WTC11 (cell line): ENCODE data around the gene GLT1D1.

Experiments
- ATF2 ChIP-seq: sonication (generic); formaldehyde crosslinking; IDR thresholded peaks from 2 replicates; pipeline ENCODE4 v1.8.1; 2022; ENCODE audit warnings: low read depth, missing genetic modification reagents, borderline replicate concordance
- ATF3 ChIP-seq: sonication (generic); formaldehyde crosslinking; conservative IDR thresholded peaks from 2 replicates; pipeline ENCODE4 v1.8.1; 2022; ENCODE audit warnings: mild to moderate bottlenecking, missing genetic modification reagents
- CTCF ChIP-seq: fragments of 200-600 bp; IDR thresholded peaks from 2 replicates; pipeline ENCODE4 v1.8.0; 2022; ENCODE audit warnings: antibody characterized with exemption
- EMX1 ChIP-seq: fragments of 250-450 bp; sonication (Bioruptor Pico); IDR thresholded peaks from 2 replicates; pipeline ENCODE4 v1.8.0; 2021; ENCODE audit warnings: mild to moderate bottlenecking
- ESRRA ChIP-seq: sonication (generic); formaldehyde crosslinking; IDR thresholded peaks from 2 replicates; pipeline ENCODE4 v1.8.1; 2022; ENCODE audit warnings: mild to moderate bottlenecking, missing genetic modification reagents, borderline replicate concordance
- MLX ChIP-seq: sonication (generic); formaldehyde crosslinking; IDR thresholded peaks from 2 replicates; pipeline ENCODE4 v1.8.1; 2023; ENCODE audit warnings: mild to moderate bottlenecking, missing genetic modification reagents, moderate library complexity
- NFYB ChIP-seq: sonication (generic); formaldehyde crosslinking; conservative IDR thresholded peaks from 2 replicates; pipeline ENCODE4 v1.8.0; 2022; ENCODE audit warnings: low read depth, missing genetic modification reagents
- NR2C2 ChIP-seq: sonication (generic); formaldehyde crosslinking; IDR thresholded peaks from 2 replicates; pipeline ENCODE4 v1.8.0; 2022; ENCODE audit warnings: mild to moderate bottlenecking, missing genetic modification reagents
- SP1 ChIP-seq: sonication (generic); formaldehyde crosslinking; conservative IDR thresholded peaks from 2 replicates; pipeline ENCODE4 v1.8.1; 2022; ENCODE audit warnings: missing genetic modification reagents
- STAT6 ChIP-seq: sonication (generic); formaldehyde crosslinking; conservative IDR thresholded peaks from 2 replicates; pipeline ENCODE4 v1.8.1; 2023; ENCODE audit warnings: mild to moderate bottlenecking, low read depth, missing genetic modification reagents, moderate library complexity
- ZBTB43 ChIP-seq: sonication (generic); formaldehyde crosslinking; IDR thresholded peaks from 2 replicates; pipeline ENCODE4 v1.8.1; 2023; ENCODE audit warnings: mild to moderate bottlenecking, missing genetic modification reagents

GRCh38 chr12:128842579-128842978 is 10.7 kb upstream of the GLT1D1 start:
- TF ChIP-seq ESRRA (CRISPR knock-in tag) (no peak), ATF2 (CRISPR knock-in tag) (no peak), EMX1 (CRISPR knock-in tag) (no peak), ZBTB43 (no peak), MLX (no peak), NFYB (CRISPR knock-in tag) (no peak), STAT6 (CRISPR knock-in tag) (no peak), CTCF (no peak), SP1 (no peak), ATF3 (no peak), NR2C2 (CRISPR knock-in tag) (no peak)
